GM12892 (cell line): ENCODE results near the gene IRS1.

Experiments used
- POLR2A ChIP-seq: IDR thresholded peaks from 2 replicates; pipeline ENCODE4 v1.6.1; 2011; ENCODE audit warnings: low read depth, low read length, control low read depth
- POLR2AphosphoS5 ChIP-seq: IDR thresholded peaks from 2 replicates; pipeline ENCODE4 v1.6.1; 2011; ENCODE audit warnings: low read depth, low read length, control low read depth

DNA sequence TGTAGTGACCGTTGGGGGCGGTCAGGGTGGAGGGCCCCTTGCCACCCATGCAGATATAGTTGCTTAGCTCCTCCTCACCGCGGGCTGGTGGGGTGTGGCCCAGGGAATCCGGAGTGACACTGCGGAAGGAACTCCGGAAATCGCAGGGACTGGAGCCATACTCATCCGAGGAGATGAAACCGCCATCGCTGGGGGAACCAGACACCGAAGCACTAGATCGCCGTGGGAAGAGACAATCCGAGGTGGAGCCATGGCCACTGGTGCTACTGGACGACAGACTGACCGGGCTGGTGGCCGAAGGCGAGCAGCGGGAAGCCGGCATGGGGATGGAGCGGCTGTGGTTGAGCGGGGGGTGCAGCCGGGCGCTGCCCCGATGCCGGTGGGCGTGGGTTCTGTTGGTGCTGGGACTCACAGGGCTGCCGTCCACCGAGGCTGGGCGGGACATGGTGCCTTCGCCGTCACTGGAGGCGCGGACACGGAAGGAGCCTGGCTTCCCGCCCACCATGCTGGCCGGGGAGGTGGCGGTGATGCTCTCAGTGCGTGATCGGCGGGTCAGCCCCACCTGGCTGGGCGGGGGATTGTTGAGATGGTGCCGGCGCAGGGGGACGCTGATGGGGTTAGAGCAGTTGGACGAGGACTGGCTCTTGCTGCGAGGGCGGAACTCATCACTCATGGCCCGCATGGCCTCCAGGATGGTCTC is 2.2 kb downstream of the IRS1 start:
- no peak for TF ChIP-seq POLR2AphosphoS5
- no peak for TF ChIP-seq POLR2A
